Measurements from ENCODE around the gene MBD3. TPM values are rescaled to one million over a fixed set of nuclear protein-coding genes. Genes with fewer than 3 reads are reported as not detected.

The MBD3 gene
- total RNA-seq, 4 donors from 2014 or later, result 61.4 to 121 (median 68.7) TPM

DNA sequence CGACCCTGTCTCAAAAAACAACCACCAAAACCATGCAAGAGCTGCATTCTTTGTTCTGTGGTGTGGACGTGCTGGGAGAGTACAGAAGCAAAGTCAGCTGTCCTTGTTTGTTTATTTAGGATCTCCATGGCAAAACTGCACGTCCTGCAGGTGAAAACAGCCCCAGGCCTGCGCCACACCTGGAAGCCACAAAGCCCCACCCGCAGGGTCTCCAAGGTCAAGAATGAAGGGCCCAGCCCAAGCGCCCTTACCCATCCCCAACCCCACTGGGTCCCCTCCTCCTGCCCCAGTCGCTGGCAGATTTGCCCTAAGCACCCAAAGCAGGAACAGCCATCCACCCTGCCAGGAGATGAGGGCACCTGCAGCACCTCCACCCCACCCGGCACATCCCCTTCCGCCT lies 10.5 kb downstream of the MBD3 start:
- Histone ChIP-seq H3K27ac (no peak overlapping the region), H3K9me3 (no peaks in the 10 kb centered on the region), H3K4me3 (no peak overlapping the region), H3K27me3 (no peaks in the 10 kb centered on the region), H3K36me3 (peaks cover 0 to 28% (median 13%) of the 10 kb centered on the region in 4 donors), H3K4me1 (no peaks in the 10 kb centered on the region)
- WGBS, 2 donors (ENCODE audit: low coverage in 1 of 2), result 75% methylated on average over 5 of the region's 9 CpGs; no CpG with 5 or more reads in 1 of the 2 donors
- no peak for DNase-seq
- intact Hi-C loops (cut with DNase I; ENCODE audit: low total_unique reads), result no loop called here
- TF ChIP-seq, protein P1, sequence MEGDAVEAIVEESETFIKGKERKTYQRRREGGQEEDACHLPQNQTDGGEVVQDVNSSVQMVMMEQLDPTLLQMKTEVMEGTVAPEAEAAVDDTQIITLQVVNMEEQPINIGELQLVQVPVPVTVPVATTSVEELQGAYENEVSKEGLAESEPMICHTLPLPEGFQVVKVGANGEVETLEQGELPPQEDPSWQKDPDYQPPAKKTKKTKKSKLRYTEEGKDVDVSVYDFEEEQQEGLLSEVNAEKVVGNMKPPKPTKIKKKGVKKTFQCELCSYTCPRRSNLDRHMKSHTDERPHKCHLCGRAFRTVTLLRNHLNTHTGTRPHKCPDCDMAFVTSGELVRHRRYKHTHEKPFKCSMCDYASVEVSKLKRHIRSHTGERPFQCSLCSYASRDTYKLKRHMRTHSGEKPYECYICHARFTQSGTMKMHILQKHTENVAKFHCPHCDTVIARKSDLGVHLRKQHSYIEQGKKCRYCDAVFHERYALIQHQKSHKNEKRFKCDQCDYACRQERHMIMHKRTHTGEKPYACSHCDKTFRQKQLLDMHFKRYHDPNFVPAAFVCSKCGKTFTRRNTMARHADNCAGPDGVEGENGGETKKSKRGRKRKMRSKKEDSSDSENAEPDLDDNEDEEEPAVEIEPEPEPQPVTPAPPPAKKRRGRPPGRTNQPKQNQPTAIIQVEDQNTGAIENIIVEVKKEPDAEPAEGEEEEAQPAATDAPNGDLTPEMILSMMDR (IDR thresholded peaks at IDR 0.05), result no peak
- no peak for TF ChIP-seq POLR2A (IDR thresholded peaks at IDR 0.05)
- no peak for TF ChIP-seq POLR2AphosphoS5 (IDR thresholded peaks at IDR 0.05)
- no peak for TF ChIP-seq EP300 (IDR thresholded peaks at IDR 0.05; ENCODE audit: low read depth)
- in situ Hi-C loops (cut with MboI; ENCODE audit: low pct_ligation_motif_present in 1 of 4, low pct_unique_long_range_greater_than_20kb in 1 of 4, low sequenced_read_pairs in 3 of 4), result no loop called here

DNA sequence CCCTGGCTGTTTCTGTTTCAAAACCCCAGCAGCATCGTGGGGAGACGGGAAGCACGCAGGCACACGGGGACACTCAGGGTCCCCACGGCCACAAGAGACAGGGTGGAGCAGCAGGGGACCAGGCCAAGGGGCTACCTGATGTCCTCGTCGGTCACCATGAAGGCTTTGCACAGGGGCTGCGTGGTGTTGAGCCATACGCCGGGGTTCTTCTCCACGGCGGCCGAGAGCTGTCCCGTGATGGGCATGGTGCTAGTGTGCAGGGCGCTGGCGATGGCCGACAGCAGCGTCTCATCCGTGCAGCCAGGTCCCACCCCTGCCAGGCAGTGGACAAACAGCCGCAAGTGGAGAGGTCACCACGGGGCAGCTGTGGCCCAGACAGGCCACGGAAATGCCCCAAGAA lies 11.7 kb downstream of the MBD3 start:
- no peak overlapping the region for H3K4me3 ChIP-seq
- 94% methylated on average over 19 of the region's 22 CpGs; no CpG with 5 or more reads in 1 of the 2 donors for WGBS, 2 donors (ENCODE audit: low coverage in 1 of 2)
- in situ Hi-C loops (cut with MboI; ENCODE audit: low pct_ligation_motif_present in 1 of 4, low pct_unique_long_range_greater_than_20kb in 1 of 4, low sequenced_read_pairs in 3 of 4), result no loop called here
- no peaks in the 10 kb centered on the region for H3K4me1 ChIP-seq
- peaks cover 0 to 29% (median 13%) of the 10 kb centered on the region in 4 donors for H3K36me3 ChIP-seq
- H3K9me3 ChIP-seq, result no peaks in the 10 kb centered on the region
- no peaks in the 10 kb centered on the region for H3K27me3 ChIP-seq
- TF ChIP-seq POLR2AphosphoS5 (IDR thresholded peaks at IDR 0.05) (no peak), EP300 (IDR thresholded peaks at IDR 0.05; ENCODE audit: low read depth) (no peak), POLR2A (IDR thresholded peaks at IDR 0.05) (no peak)
- TF ChIP-seq, protein P1 (IDR thresholded peaks at IDR 0.05), result no peak
- intact Hi-C loops (cut with DNase I; ENCODE audit: low total_unique reads), result loop anchor here (1.0 kb wide), 1 partner anchor 103 kb away; no protein-coding TSS in a partner anchor
- no peak overlapping the region for H3K27ac ChIP-seq
- no peak for DNase-seq

DNA sequence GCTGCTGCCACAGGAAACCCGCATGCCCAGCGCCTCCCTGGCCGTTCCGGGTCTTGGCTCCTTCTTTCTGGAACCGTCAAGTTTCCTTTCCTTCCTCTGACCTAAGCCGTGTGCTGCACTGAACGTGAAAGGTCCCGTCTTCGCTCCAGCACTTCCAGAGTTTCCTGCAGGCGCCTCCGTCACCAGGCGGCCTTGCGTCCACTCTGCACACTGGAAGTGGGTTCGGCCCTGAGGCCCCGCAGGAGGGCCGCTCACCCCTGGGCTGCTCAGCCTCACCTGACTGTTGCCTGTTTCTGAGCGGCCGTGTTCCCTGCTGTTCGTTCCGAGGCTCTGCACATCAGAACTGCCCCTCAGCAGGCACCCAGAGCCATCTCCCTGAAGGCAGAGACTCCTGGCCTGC lies 12.3 kb downstream of the MBD3 start:
- Histone ChIP-seq H3K36me3 (peaks cover 0 to 29% (median 13%) of the 10 kb centered on the region in 4 donors), H3K27me3 (no peaks in the 10 kb centered on the region), H3K27ac (no peak overlapping the region), H3K4me3 (no peak overlapping the region), H3K4me1 (no peaks in the 10 kb centered on the region), H3K9me3 (no peaks in the 10 kb centered on the region)
- 95% methylated on average over 20 of the region's 20 CpGs; no CpG with 5 or more reads in 1 of the 2 donors for WGBS, 2 donors (ENCODE audit: low coverage in 1 of 2)
- in situ Hi-C loops (cut with MboI; ENCODE audit: low pct_ligation_motif_present in 1 of 4, low pct_unique_long_range_greater_than_20kb in 1 of 4, low sequenced_read_pairs in 3 of 4) (no loop called here), intact Hi-C loops (cut with DNase I; ENCODE audit: low total_unique reads) (no loop called here)
- TF ChIP-seq EP300 (IDR thresholded peaks at IDR 0.05; ENCODE audit: low read depth) (no peak), POLR2A (IDR thresholded peaks at IDR 0.05) (no peak), POLR2AphosphoS5 (IDR thresholded peaks at IDR 0.05) (no peak)
- TF ChIP-seq, protein P1 (IDR thresholded peaks at IDR 0.05), result no peak
- DNase-seq, result no peak

GRCh38 chr19:1579222-1579621 lies 13.4 kb downstream of the MBD3 start:
- TF ChIP-seq POLR2AphosphoS5 (IDR thresholded peaks at IDR 0.05) (no peak), EP300 (IDR thresholded peaks at IDR 0.05; ENCODE audit: low read depth) (no peak), POLR2A (IDR thresholded peaks at IDR 0.05) (no peak)
- TF ChIP-seq, protein P1 (IDR thresholded peaks at IDR 0.05), result no peak
- no peaks in the 10 kb centered on the region for H3K27me3 ChIP-seq
- no peaks in the 10 kb centered on the region for H3K9me3 ChIP-seq
- H3K36me3 ChIP-seq, result peaks cover 0 to 29% (median 12%) of the 10 kb centered on the region in 4 donors
- H3K4me3 ChIP-seq, result no peak overlapping the region
- 97% methylated on average over 20 of the region's 20 CpGs; no CpG with 5 or more reads in 1 of the 2 donors for WGBS, 2 donors (ENCODE audit: low coverage in 1 of 2)
- no peak for DNase-seq
- in situ Hi-C loops (cut with MboI; ENCODE audit: low pct_ligation_motif_present in 1 of 4, low pct_unique_long_range_greater_than_20kb in 1 of 4, low sequenced_read_pairs in 3 of 4), result no loop called here
- intact Hi-C loops (cut with DNase I; ENCODE audit: low total_unique reads), result no loop called here
- no peaks in the 10 kb centered on the region for H3K4me1 ChIP-seq
- H3K27ac ChIP-seq, result no peak overlapping the region

Data from transverse colon (tissue), 4 donors.